ENCODE results near the gene ZNF652. TPM values are rescaled to one million over a fixed set of nuclear protein-coding genes. Genes with fewer than 3 reads are reported as not detected.

Gene ZNF652
- polyA plus RNA-seq, 1 donor from 2014 or later: 26.7 TPM

GRCh38 chr17:49333804-49334203 is 28.2 kb downstream of the ZNF652 start:
- Histone ChIP-seq H3F3A (ENCODE audit: insufficient read depth, low read length, poor library complexity, severe bottlenecking) (no peaks in the 10 kb centered on the region), H3K27ac (ENCODE audit: low read length) (no peak overlapping the region), H2AFZ (ENCODE audit: low read depth, low read length) (no peak overlapping the region), H3K9me2 (ENCODE audit: insufficient read depth, low read length) (no peaks in the 10 kb centered on the region), H3K27me3 (ENCODE audit: insufficient read depth, low read depth, low read length) (no peaks in the 10 kb centered on the region), H3K36me3 (ENCODE audit: insufficient read depth, low read length) (no peaks in the 10 kb centered on the region), H4K20me1 (ENCODE audit: insufficient read depth) (no peaks in the 10 kb centered on the region), H3K79me2 (replicated peaks; ENCODE audit: insufficient read depth, low read length) (peaks cover 32% of the 10 kb centered on the region), H3K4me2 (ENCODE audit: low read length) (no peak overlapping the region), H3K9ac (ENCODE audit: low read length) (no peak overlapping the region), H3K4me3 (ENCODE audit: low read length) (no peak overlapping the region), H3K9me3 (ENCODE audit: low read length) (no peaks in the 10 kb centered on the region)
- TF ChIP-seq EZH2 (IDR thresholded peaks at IDR 0.05; ENCODE audit: borderline replicate concordance, insufficient read depth, low read length, poor library complexity, severe bottlenecking): no peak
- no peak for TF ChIP-seq MXI1 (conservative IDR thresholded peaks at IDR 0.05; ENCODE audit: poor library complexity, severe bottlenecking)
- no peak for TF ChIP-seq REST (IDR thresholded peaks at IDR 0.05; ENCODE audit: borderline replicate concordance)
- no peak for TF ChIP-seq POLR2AphosphoS5 (IDR thresholded peaks at IDR 0.05)
- no peak for TF ChIP-seq EP300 (conservative IDR thresholded peaks at IDR 0.05; ENCODE audit: poor library complexity, severe bottlenecking)
- TF ChIP-seq CTCF (IDR thresholded peaks at IDR 0.05; ENCODE audit: poor library complexity, severe bottlenecking): no peak
- TF ChIP-seq RAD21 (conservative IDR thresholded peaks at IDR 0.05): no peak
- TF ChIP-seq SMC3 (conservative IDR thresholded peaks at IDR 0.05; ENCODE audit: poor library complexity): no peak
- no peak for TF ChIP-seq TAF1 (IDR thresholded peaks at IDR 0.05; ENCODE audit: low read depth)

GRCh38 chr17:49327835-49328784 is 33.9 kb downstream of the ZNF652 start:
- no peaks in the 10 kb centered on the region for H3K9me3 ChIP-seq (ENCODE audit: low read length)
- H4K20me1 ChIP-seq (ENCODE audit: insufficient read depth): no peaks in the 10 kb centered on the region
- H3K4me2 ChIP-seq (ENCODE audit: low read length): no peak overlapping the region
- H3F3A ChIP-seq (ENCODE audit: insufficient read depth, low read length, poor library complexity, severe bottlenecking): no peaks in the 10 kb centered on the region
- H2AFZ ChIP-seq (ENCODE audit: low read depth, low read length): no peak overlapping the region
- no peak overlapping the region for H3K27ac ChIP-seq (ENCODE audit: low read length)
- peaks cover 20% of the 10 kb centered on the region for H3K79me2 ChIP-seq (replicated peaks; ENCODE audit: insufficient read depth, low read length)
- no peaks in the 10 kb centered on the region for H3K36me3 ChIP-seq (ENCODE audit: insufficient read depth, low read length)
- H3K27me3 ChIP-seq (ENCODE audit: insufficient read depth, low read depth, low read length): no peaks in the 10 kb centered on the region
- no peak overlapping the region for H3K4me3 ChIP-seq (ENCODE audit: low read length)
- TF ChIP-seq EP300 (conservative IDR thresholded peaks at IDR 0.05; ENCODE audit: poor library complexity, severe bottlenecking) (no peak), MXI1 (conservative IDR thresholded peaks at IDR 0.05; ENCODE audit: poor library complexity, severe bottlenecking) (no peak), RAD21 (conservative IDR thresholded peaks at IDR 0.05) (no peak), REST (IDR thresholded peaks at IDR 0.05; ENCODE audit: borderline replicate concordance) (no peak), EZH2 (IDR thresholded peaks at IDR 0.05; ENCODE audit: borderline replicate concordance, insufficient read depth, low read length, poor library complexity, severe bottlenecking) (no peak), TAF1 (IDR thresholded peaks at IDR 0.05; ENCODE audit: low read depth) (no peak), POLR2AphosphoS5 (IDR thresholded peaks at IDR 0.05) (no peak), CTCF (IDR thresholded peaks at IDR 0.05; ENCODE audit: poor library complexity, severe bottlenecking) (no peak), SMC3 (conservative IDR thresholded peaks at IDR 0.05; ENCODE audit: poor library complexity) (no peak)
- H3K9me2 ChIP-seq (ENCODE audit: insufficient read depth, low read length): no peaks in the 10 kb centered on the region
- H3K9ac ChIP-seq (ENCODE audit: low read length): no peak overlapping the region

All from neural cell (in vitro differentiated cells).